ENCODE data around the gene ACOXL.

DNA sequence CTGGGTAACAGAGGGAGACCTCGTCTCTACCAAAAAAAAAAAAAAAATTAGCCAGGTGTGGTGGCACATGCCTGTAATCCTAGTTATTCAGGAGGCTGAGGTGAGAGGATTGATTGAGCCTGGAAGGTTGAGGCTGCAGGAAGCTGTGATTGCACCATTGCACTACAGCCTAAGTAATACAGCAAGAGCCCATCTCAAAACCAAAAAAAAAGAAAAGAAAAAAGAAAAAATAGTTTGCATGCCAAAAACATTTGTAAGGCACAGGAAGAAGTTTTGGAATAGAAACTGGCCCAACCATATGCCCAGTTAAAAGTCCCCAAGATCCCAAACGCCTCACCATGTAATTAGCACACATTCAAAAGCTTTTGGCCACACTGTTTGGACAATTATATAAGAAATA, 13.4 kb upstream of the ACOXL start:
- TF ChIP-seq, protein P1, sequence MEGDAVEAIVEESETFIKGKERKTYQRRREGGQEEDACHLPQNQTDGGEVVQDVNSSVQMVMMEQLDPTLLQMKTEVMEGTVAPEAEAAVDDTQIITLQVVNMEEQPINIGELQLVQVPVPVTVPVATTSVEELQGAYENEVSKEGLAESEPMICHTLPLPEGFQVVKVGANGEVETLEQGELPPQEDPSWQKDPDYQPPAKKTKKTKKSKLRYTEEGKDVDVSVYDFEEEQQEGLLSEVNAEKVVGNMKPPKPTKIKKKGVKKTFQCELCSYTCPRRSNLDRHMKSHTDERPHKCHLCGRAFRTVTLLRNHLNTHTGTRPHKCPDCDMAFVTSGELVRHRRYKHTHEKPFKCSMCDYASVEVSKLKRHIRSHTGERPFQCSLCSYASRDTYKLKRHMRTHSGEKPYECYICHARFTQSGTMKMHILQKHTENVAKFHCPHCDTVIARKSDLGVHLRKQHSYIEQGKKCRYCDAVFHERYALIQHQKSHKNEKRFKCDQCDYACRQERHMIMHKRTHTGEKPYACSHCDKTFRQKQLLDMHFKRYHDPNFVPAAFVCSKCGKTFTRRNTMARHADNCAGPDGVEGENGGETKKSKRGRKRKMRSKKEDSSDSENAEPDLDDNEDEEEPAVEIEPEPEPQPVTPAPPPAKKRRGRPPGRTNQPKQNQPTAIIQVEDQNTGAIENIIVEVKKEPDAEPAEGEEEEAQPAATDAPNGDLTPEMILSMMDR (IDR thresholded peaks at IDR 0.05), result no peak
- TF ChIP-seq POLR2A (IDR thresholded peaks at IDR 0.05), result no peak

Data from body of pancreas (tissue), 4 donors.